ENCODE data around the gene KDM2B.

- no peak for TF ChIP-seq CTCF (conservative IDR thresholded peaks at IDR 0.05)
- no peak for TF ChIP-seq EZH2 (IDR thresholded peaks at IDR 0.05; ENCODE audit: low read depth)
Measured at GRCh38 chr12:121576851-121577391, 3.9 kb downstream of the KDM2B start.
